GM12875 (cell line): ENCODE measurements around the gene ARSB.

Source experiments
- H3K4me3 ChIP-seq: one replicate; pipeline ENCODE4 v1.5.1; 2011; ENCODE audit warnings: low read depth, low read length, control low read depth
- CTCF ChIP-seq: IDR thresholded peaks from 2 replicates; pipeline ENCODE4 v1.5.1; 2011; ENCODE audit warnings: low read depth, mild to moderate bottlenecking, control low read depth, inconsistent platforms, low read length, moderate library complexity, borderline replicate concordance; ENCODE audit not compliant: insufficient read depth

The ARSB gene

GRCh38 chr5:78751872-78752271 lies 233.2 kb downstream of the ARSB start:
- TF ChIP-seq CTCF: no peak

GRCh38 chr5:78750281-78750680 lies 234.8 kb downstream of the ARSB start:
- H3K4me3 ChIP-seq: no peak overlapping the region
- no peak for TF ChIP-seq CTCF

More at GRCh38 chr5:78751872-78752271, 233.2 kb downstream of the ARSB start:
- no peak overlapping the region for H3K4me3 ChIP-seq

GRCh38 chr5:78747705-78748359 lies 237.3 kb downstream of the ARSB start:
- TF ChIP-seq CTCF: no peak
- H3K4me3 ChIP-seq: no peak overlapping the region

GRCh38 chr5:78747055-78747454 lies 238.1 kb downstream of the ARSB start:
- H3K4me3 ChIP-seq: no peak overlapping the region
- TF ChIP-seq CTCF: no peak

- no peak for TF ChIP-seq CTCF
- no peak overlapping the region for H3K4me3 ChIP-seq
Observed at GRCh38 chr5:78746021-78746770, 238.9 kb downstream of the ARSB start.

- TF ChIP-seq CTCF: no peak
Observed at GRCh38 chr5:78744951-78745534, 240.1 kb downstream of the ARSB start.

More at GRCh38 chr5:78744951-78745534, 240.1 kb downstream of the ARSB start:
- no peak overlapping the region for H3K4me3 ChIP-seq
